HL-60 (cell line): ENCODE results near the gene CNOT11.

Experiments used
- CTCF ChIP-seq: IDR thresholded peaks from one replicate; pipeline ENCODE4 v1.5.1; 2011; ENCODE audit warnings: low read length, control low read depth, inconsistent platforms; ENCODE audit not compliant: insufficient read depth
- GABPA ChIP-seq: IDR thresholded peaks from 2 replicates; pipeline ENCODE4 v1.6.1; 2012; ENCODE audit warnings: low read depth
- POLR2AphosphoS5 ChIP-seq: IDR thresholded peaks from 2 replicates; pipeline ENCODE4 v1.6.1; 2012; ENCODE audit warnings: low read depth
- SPI1 ChIP-seq: IDR thresholded peaks from 2 replicates; pipeline ENCODE4 v1.6.1; 2012; ENCODE audit warnings: low read depth, mild to moderate bottlenecking, borderline replicate concordance

- no peak for TF ChIP-seq SPI1
- TF ChIP-seq CTCF: no peak
- no peak for TF ChIP-seq POLR2AphosphoS5
- no peak for TF ChIP-seq GABPA
Observed at GRCh38 chr2:101231240-101231639, 21.4 kb upstream of the CNOT11 start.
